Measurements from ENCODE around the gene INF2. TPM values are rescaled to one million over a fixed set of nuclear protein-coding genes. Genes with fewer than 3 reads are reported as not detected.
"Not testable (repeated sequence)": the region's sequence is repeated elsewhere in the genome, so short reads cannot be mapped to it uniquely, and the experiment has no call there.

The INF2 gene
- total RNA-seq, 2 donors from 2014 or later: 162 to 264 TPM

DNA sequence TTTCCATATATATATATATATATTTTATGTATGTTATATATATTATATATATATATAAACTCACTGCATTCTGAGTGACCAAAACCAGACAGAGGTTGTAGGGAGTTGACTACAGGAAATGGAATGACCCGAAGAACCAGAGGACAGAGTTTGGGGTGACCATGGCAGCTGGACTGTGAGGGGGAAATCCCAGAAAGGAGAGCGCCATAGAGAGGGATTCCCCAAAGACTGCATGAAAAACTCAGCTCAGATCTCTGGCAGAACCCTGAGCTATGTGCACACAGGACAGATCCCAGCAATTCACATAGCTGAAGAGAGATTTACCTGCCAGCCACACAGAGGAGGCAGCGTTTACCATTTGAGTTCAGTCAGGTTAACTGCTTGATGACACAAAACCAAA, 19.7 kb upstream of the INF2 start:
- DNase-seq: no peak
- no peaks in the 10 kb centered on the region for H3K9me3 ChIP-seq
- no peak overlapping the region for H3K4me3 ChIP-seq
- H3K27me3 ChIP-seq: no peaks in the 10 kb centered on the region
- intact Hi-C loops (cut with DNase I): no loop called here
- TF ChIP-seq, protein P1, sequence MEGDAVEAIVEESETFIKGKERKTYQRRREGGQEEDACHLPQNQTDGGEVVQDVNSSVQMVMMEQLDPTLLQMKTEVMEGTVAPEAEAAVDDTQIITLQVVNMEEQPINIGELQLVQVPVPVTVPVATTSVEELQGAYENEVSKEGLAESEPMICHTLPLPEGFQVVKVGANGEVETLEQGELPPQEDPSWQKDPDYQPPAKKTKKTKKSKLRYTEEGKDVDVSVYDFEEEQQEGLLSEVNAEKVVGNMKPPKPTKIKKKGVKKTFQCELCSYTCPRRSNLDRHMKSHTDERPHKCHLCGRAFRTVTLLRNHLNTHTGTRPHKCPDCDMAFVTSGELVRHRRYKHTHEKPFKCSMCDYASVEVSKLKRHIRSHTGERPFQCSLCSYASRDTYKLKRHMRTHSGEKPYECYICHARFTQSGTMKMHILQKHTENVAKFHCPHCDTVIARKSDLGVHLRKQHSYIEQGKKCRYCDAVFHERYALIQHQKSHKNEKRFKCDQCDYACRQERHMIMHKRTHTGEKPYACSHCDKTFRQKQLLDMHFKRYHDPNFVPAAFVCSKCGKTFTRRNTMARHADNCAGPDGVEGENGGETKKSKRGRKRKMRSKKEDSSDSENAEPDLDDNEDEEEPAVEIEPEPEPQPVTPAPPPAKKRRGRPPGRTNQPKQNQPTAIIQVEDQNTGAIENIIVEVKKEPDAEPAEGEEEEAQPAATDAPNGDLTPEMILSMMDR (IDR thresholded peaks at IDR 0.05): no peak
- H3K4me1 ChIP-seq: peaks cover 6% of the 10 kb centered on the region
- H3K27ac ChIP-seq: no peak overlapping the region
- no peak overlapping the region for H3K9ac ChIP-seq (ENCODE audit: low read depth in 2 of 2, low read length in 2 of 2)
- H3K36me3 ChIP-seq: no peaks in the 10 kb centered on the region

DNA sequence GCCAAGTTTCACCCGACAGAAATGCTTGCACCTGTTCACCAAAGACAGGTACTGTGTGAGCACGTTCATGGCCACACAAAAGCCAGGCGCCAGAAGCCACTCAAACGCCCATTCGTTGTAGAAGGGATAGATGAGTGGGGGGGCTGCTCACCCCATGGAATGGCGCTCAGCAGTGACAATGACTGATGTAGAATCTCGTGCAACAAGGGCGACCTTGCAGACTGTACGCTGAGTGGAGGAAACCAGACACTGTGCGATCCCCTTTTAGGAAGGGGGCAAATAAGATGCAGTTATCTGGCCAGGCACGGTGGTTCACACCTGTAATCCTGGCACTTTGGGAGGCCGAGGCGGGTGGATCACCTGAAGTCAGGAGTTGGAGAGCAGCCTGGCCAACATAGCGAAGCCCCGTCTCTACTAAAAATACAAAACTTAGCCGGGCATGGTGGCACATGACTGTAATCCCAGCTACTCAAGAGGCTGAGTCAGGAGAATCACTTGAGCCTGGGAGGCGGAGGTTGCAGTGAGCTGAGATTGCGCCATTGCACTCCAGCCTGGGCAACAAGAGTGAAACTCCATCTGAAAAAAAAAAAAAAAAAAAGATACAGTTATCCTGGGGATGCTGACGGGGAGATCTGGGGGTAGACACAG, 18.0 kb upstream of the INF2 start:
- intact Hi-C loops (cut with DNase I); H3K4me3 ChIP-seq; H3K36me3 ChIP-seq; H3K9me3 ChIP-seq; H3K4me1 ChIP-seq; H3K27me3 ChIP-seq; H3K27ac ChIP-seq; H3K9ac ChIP-seq (ENCODE audit: low read depth in 2 of 2, low read length in 2 of 2); DNase-seq: not testable (repeated sequence)

DNA sequence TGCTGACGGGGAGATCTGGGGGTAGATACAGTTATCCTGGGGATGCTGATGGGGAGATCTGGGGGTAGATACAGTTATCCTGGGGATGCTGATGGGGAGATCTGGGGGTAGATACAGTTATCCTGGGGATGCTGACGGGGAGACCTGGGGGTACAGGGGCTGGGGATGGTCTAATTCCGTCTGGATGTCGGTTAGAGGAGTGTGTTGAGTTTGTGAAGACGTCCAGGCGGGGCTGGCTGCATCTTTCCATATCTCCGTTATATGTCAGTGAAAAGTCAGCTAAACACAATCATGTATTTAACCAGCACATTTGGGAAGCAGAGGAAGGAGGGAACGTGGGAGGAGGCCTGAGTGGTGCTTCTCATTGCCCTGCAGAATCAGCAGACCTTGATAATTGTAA, 17.3 kb upstream of the INF2 start:
- H3K9ac ChIP-seq (ENCODE audit: low read depth in 2 of 2, low read length in 2 of 2); H3K9me3 ChIP-seq; intact Hi-C loops (cut with DNase I); DNase-seq; H3K27me3 ChIP-seq; H3K4me3 ChIP-seq; H3K36me3 ChIP-seq; H3K4me1 ChIP-seq; H3K27ac ChIP-seq: not testable (repeated sequence)

DNA sequence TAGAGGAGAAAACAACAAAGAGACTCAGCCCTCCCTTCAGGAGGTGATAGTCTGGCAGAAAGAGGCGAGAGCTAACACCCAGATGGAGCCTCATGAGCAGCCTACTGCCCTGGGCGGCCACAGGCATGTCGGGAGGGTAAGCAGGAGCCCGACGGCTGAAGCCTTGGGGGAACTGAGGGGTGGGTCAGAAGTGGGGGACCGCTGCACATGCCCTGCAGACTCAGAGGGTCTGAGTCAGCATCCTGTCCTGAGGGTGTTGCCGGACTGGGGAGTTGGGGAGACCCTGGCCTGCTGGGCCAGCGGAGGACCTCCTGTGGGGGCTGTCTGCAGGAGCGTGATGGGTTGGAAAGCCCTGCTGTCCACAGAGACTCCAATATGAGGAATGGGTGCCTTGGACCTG, 15.9 kb upstream of the INF2 start:
- Histone ChIP-seq H3K9ac (ENCODE audit: low read depth in 2 of 2, low read length in 2 of 2) (no peak overlapping the region), H3K36me3 (no peaks in the 10 kb centered on the region), H3K9me3 (no peaks in the 10 kb centered on the region), H3K4me1 (peaks cover 9% of the 10 kb centered on the region), H3K4me3 (no peak overlapping the region), H3K27me3 (no peaks in the 10 kb centered on the region), H3K27ac (no peak overlapping the region)
- intact Hi-C loops (cut with DNase I): no loop called here
- no peak for DNase-seq
- TF ChIP-seq, protein P1 (IDR thresholded peaks at IDR 0.05): no peak

DNA sequence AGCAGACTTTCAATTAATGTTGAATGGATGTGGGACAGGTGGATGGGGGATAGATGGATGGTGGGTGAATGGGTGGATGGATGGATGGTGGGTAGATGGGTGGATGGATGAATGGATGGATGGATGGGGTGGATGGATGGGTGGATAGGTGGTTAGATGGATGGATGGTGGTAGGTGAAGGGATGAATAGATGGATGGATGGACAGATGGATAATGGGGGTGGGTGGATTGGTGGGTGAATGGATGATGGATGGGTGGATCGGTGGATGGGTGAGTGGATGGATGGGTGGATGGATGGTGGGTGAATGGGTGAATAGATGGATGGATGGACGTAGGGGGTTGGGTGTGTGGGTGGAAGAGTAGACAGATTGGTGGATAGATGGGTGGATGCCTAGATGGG, 14.0 kb upstream of the INF2 start:
- TF ChIP-seq, protein P1 (IDR thresholded peaks at IDR 0.05): no peak
- no peak for DNase-seq
- no peaks in the 10 kb centered on the region for H3K36me3 ChIP-seq
- H3K9ac ChIP-seq (ENCODE audit: low read depth in 2 of 2, low read length in 2 of 2): no peak overlapping the region
- no peaks in the 10 kb centered on the region for H3K27me3 ChIP-seq
- H3K4me1 ChIP-seq: peaks cover 25% of the 10 kb centered on the region
- H3K4me3 ChIP-seq: no peak overlapping the region
- intact Hi-C loops (cut with DNase I): no loop called here
- H3K9me3 ChIP-seq: no peaks in the 10 kb centered on the region
- no peak overlapping the region for H3K27ac ChIP-seq

DNA sequence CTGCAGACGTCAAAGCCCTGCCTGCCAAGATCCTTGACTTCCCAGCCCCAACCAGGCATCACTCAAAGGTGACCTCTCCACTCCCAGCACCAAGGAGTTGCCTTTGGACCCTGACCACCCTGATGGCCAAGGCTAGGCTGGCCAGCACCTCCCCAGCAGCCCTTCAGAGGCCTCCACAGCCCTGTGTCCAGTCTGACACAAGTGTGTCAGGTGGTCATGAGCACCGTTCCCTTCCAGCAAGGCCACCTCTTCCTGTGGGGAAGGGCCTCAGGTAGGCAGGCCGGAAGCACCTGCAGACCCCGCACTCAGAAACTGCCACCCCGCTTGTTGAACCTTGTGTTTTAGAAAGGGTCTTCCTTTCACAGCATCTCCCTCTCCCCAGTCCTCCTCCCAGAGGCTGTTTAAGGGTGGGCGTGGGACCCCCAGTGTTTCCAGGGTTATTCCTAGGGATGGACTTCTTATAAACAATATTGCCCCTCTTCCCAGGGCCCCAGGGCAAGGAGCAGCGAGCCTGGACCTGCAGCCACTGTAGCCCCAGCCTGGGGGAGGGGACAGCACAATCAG, 13.2 kb upstream of the INF2 start:
- intact Hi-C loops (cut with DNase I): no loop called here
- H3K9me3 ChIP-seq: no peaks in the 10 kb centered on the region
- DNase-seq: no peak
- no peaks in the 10 kb centered on the region for H3K36me3 ChIP-seq
- H3K4me1 ChIP-seq: peaks cover 33% of the 10 kb centered on the region
- no peak overlapping the region for H3K27ac ChIP-seq
- TF ChIP-seq, protein P1 (IDR thresholded peaks at IDR 0.05): no peak
- no peak overlapping the region for H3K4me3 ChIP-seq
- H3K9ac ChIP-seq (ENCODE audit: low read depth in 2 of 2, low read length in 2 of 2): no peak overlapping the region
- H3K27me3 ChIP-seq: no peaks in the 10 kb centered on the region
